ENCODE data around the gene SPATA45.

SPATA45 gene

DNA sequence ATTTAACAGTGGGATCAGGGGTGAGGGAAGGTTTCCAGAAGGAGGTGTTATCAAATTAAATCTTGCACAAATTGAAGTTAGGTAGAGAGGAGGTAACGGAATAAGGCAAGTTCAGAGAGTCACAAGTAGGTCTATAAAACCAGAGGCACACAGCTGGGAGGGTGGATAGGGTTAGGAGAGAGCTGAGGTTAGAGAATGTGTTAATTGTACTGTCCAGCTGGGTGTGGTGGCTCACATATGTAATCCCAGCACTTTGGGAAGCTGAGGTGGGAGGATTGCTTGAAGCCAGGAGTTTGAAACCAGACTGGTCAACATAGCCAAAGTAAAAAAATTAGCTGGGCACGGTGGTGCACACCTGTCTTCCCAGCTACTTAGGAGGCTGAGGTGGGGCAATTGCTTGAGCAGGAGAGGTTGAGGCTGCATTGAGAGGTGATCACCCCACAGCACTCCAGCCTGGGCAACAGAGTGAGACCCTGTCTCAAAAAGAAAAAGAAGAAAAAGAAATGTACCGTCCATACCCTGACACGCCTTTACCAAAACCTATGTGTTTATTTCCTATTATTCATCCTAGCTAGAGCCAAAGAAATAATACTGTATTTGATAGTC, 20.2 kb downstream of the SPATA45 start:
- TF ChIP-seq, protein P1, sequence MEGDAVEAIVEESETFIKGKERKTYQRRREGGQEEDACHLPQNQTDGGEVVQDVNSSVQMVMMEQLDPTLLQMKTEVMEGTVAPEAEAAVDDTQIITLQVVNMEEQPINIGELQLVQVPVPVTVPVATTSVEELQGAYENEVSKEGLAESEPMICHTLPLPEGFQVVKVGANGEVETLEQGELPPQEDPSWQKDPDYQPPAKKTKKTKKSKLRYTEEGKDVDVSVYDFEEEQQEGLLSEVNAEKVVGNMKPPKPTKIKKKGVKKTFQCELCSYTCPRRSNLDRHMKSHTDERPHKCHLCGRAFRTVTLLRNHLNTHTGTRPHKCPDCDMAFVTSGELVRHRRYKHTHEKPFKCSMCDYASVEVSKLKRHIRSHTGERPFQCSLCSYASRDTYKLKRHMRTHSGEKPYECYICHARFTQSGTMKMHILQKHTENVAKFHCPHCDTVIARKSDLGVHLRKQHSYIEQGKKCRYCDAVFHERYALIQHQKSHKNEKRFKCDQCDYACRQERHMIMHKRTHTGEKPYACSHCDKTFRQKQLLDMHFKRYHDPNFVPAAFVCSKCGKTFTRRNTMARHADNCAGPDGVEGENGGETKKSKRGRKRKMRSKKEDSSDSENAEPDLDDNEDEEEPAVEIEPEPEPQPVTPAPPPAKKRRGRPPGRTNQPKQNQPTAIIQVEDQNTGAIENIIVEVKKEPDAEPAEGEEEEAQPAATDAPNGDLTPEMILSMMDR (IDR thresholded peaks at IDR 0.05; ENCODE audit: extremely low read depth, missing control alignments) = no peak
- no peak for DNase-seq (ENCODE audit: low spot score)

DNA sequence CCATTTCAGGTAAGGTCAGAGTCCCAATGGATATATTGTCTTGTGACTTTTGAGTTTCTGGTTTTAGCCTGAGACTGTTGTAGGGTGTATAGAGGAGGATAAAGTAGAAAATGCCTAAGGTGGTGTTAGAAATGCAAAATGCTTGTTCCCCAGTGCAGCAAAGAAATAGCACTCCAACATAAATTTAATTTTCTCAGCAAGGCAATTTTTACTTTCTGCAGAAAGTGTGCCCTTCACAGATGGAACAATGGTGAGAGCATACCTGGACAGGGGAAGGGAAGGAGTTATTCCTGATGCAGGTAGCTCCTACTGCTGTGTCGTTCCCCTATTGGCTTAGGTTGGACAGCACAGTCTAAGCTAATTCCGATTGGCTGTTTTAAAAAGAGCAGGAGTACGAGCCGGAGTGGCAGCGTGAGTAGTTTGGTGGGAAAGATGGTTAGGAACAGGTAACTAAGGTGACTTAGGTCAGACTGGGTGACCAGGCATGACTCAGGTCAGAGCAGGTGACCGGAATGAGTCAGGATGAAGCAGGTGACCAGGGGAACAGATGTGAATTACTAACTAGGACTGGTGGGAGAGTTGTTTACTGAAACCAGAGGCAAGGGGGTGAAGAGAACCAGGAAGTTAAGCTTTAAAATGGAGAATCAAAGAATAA, 21.5 kb downstream of the SPATA45 start:
- DNase-seq (ENCODE audit: low spot score) = no peak
- TF ChIP-seq, protein P1 (IDR thresholded peaks at IDR 0.05; ENCODE audit: extremely low read depth, missing control alignments) = no peak

DNA sequence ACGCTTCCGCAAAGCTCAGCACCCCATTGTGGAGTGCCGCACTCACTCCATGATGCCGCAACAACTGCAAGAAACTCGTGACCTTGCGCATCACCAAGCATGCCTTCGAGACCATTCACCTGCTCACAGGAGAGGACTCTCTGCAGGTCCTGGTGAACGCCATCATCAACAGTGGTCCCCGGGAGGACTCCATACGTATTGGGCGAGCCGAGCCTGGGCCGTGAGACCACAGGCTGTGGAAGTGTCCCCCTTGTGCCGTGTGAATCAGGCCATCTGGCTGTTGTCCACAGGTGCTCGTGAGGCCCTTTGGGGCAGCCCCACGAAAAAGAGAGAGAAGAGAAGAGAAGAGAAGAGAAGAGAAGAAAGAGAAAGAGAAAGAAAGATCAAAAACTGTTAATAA, 23.2 kb downstream of the SPATA45 start:
- TF ChIP-seq, protein P1 (IDR thresholded peaks at IDR 0.05; ENCODE audit: extremely low read depth, missing control alignments) = no peak
- DNase-seq (ENCODE audit: low spot score) = no peak

DNA sequence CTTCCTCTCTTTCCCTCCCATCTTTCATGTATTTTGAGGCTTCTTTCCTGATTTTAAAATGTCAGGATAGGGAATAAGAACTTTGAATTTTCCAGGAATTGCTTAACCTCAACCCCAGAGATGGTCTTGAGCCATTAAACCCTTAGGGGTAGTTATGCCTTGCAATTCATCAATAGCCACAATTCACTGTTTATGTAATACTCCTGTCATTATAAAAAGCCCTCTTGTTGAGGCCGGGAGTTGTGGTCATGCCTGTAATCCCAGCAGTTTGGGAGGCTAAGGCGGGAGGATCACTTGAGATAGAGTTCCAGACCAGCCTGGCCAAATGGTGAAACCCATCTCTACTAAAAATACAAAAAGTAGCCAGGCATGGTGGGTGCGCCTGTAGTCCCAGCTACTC, 24.5 kb downstream of the SPATA45 start:
- TF ChIP-seq, protein P1 (IDR thresholded peaks at IDR 0.05; ENCODE audit: extremely low read depth, missing control alignments) = no peak

DNA sequence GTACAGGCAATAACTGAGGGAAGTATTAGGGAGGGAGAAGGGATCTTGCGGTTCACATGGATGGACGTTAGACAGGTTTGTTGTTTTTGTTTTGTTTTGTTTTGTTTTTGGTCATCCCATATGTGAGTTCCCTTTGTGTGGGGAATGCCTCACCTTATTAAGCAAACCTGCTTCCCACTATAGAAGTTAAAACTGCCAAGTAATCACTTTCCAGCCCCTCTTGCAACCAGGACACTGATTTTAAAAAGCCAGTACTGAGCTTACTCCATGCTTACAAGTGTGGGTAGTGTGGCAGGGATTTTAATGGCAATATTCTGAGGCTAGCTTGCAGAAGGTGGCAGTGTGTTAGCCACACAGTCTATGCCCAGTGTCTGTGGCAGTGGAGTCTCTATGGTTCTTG, 26.5 kb downstream of the SPATA45 start:
- no peak for DNase-seq (ENCODE audit: low spot score)
- TF ChIP-seq, protein P1 (IDR thresholded peaks at IDR 0.05; ENCODE audit: extremely low read depth, missing control alignments) = no peak

More for the DNA sequence above, 24.5 kb downstream of the SPATA45 start:
- no peak for DNase-seq (ENCODE audit: low spot score)

DNA sequence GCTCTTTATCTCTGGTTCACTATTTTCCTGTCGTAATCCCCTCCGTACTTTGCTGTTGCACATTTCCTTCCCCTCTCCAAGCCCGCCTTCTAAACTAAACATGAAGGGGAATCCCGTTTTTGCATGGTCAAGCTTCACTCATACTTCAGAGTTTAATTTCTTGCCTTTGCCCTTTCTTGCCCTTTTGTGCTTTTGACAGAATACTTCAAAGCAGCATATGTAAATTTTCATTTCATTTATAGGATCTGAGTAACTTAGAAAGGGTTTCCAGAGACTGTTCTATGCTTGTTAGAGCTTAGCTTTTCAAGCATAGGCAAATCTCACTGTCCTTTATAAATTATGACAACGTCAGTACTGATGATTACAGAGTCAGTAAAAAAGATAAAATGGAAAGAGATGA, 27.7 kb downstream of the SPATA45 start:
- DNase-seq (ENCODE audit: low spot score) = peak; percentile 52
- TF ChIP-seq, protein P1 (IDR thresholded peaks at IDR 0.05; ENCODE audit: extremely low read depth, missing control alignments) = no peak

DNA sequence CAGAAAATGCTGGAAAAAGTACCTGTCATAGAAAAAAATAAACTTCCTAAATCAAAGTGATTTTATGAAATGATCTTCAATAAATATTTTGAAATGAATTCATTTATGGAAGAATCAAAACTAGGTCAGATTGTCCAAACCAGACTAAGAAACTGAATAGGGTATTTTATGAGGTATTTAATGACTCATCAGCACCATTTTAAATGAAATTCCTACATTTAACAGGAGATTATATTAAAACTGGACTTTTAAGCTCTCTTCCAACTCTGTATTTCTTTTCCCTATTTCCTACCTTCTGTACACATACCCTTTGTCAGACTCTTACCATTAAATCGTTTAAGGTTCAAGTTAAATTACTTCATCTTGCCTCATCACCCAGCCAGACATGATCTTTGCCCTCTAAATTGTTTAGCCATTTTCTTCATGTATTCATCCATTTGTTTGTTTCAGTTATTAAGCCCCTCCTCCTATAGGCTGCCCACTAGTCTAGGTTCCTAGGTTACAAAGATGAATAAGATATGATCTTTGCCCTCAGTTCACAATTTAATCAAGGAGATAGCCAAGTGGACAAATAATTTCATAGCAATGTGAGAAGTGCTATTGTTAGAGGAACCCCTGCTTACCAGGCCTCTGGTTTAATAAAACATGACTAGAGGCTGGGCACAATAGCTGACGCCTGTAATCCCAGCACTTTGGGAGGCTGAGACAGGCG, 30.7 kb downstream of the SPATA45 start:
- TF ChIP-seq, protein P1 (IDR thresholded peaks at IDR 0.05; ENCODE audit: extremely low read depth, missing control alignments) = no peak
- DNase-seq (ENCODE audit: low spot score) = no peak
